GM19240 (cell line): ENCODE measurements around the gene TAMALIN.

Source experiments
- DNase-seq: peaks from one replicate; pipeline ENCODE4 v3.0.0; 2011; ENCODE audit warnings: low spot score; ENCODE audit not compliant: insufficient read length

TAMALIN gene

DNA sequence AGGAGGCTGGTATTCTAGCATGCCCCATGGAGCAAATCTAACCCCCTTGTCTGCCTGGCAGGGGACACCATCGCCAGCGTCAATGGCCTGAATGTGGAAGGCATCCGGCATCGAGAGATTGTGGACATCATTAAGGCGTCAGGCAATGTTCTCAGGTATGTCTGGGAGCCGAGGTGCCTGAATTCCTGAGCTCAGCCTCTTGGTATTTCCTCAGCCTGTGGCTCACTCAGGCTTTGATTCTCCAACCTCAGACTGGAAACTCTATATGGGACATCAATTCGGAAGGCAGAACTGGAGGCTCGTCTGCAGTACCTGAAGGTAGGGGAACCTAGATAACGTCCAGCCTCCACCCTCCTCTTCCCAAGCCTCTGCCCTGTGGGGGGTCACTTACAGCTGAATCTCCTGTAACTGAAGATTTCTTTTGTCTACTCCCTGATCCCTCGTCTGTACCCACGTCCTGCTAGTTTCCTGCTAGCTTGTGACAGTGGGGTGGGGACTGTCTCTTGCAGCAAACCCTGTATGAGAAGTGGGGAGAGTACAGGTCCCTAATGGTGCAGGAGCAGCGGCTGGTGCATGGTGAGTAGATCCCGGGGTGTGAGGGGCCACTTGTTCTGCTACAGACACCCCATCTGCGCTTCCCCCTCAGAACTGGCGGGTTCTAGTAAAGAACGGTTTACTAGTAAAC is 7.0 kb downstream of the TAMALIN start:
- DNase-seq, result no peak

DNA sequence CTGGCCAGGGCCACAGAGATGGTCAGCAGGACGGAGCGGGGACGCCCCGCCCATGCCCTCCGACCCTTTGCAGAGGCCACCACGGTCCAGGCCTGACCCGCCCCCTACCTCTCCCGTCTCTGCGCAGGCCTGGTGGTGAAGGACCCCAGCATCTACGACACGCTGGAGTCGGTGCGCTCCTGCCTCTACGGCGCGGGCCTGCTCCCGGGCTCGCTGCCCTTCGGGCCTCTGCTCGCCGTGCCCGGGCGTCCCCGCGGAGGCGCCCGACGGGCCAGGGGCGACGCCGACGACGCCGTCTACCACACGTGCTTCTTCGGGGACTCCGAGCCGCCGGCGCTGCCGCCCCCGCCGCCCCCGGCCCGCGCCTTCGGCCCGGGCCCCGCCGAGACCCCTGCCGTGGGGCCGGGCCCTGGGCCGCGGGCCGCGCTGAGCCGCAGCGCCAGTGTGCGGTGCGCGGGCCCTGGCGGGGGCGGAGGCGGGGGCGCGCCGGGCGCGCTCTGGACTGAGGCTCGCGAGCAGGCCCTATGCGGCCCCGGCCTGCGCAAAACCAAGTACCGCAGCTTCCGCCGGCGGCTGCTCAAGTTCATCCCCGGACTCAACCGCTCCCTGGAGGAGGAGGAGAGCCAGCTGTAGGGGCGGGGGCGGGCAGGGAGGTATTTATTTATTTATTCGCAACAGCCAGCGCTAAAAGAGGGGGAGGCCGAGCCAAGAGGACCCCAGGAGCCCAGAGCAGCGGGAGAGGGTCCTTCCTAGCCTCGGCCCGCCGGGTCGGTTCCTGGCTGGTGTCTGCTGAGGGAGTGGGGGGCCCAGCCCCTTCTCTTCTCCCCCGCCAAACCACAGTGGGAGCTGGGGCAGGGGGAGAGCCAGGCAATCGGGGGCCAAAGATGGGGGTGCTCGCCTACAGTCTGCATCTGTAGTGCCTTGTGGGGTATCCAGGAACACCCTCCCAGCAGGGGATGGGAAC is 8.1 kb downstream of the TAMALIN start:
- DNase-seq, result no peak

GRCh38 chr12:52015532-52016041 is 8.8 kb downstream of the TAMALIN start:
- DNase-seq, result no peak

DNA sequence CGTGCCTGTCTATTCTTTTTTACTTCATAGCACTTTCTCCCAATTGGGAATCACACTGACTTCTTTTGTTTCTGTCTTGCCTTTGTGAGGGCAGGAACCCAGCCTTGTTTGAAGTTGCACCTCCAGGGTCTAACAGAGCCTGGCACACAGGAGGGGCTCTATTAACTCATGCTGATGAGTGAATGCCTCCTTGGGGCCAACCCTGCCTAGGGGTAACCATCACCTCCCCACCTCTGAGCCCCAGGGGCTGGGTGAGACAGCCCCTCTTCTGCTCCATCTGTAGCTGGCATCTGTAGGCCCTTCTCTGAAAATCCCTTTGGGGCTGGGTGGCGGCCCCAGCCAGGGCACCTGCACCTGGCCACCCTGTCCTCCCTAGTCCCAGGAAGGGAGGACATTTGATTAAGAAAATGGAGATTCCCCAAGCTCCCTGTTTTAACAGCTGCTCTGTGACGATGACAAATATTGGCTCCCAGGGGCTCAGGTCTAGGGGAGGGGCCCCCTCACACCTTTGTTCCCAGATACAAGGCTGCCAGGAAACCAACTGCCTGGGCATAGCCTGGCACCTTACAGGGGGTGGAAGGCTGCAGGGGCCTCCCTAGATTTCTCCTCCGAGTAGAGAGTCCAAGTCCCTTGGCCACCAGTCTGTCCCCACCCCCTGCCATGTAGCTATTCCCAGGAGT is 11.8 kb downstream of the TAMALIN start:
- no peak for DNase-seq

DNA sequence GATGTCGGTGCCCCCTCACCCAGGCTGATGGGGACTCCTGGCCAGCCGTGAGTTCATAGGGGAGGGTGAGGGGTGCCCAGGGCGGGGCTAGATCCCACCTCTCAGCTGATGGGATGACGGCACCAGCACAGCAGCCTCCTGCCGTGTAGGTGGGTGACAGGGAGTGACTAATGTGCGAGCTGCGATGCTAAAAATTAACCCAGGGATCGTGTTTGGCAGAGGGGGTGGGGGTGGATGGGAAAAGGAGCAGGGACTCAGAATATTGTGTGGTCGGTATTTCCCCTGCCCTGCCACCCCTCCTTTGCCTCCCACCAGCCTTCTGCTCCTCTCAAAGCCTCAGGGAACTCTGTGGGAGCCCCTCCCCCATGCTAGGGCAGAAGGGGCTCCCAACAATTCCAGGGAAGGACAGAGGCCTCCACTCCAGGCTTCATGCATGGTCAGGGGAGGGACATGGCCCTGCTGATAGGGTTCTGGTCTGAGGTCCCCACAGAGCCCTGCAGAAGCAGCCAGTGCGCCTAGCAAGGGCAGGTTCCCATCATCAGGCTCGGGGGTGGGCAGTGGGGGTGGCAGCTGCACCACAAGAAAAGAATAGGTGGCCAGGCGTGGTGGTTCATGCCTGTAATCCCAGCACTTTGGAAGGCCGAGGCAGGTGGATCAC is 12.5 kb downstream of the TAMALIN start:
- no peak for DNase-seq

DNA sequence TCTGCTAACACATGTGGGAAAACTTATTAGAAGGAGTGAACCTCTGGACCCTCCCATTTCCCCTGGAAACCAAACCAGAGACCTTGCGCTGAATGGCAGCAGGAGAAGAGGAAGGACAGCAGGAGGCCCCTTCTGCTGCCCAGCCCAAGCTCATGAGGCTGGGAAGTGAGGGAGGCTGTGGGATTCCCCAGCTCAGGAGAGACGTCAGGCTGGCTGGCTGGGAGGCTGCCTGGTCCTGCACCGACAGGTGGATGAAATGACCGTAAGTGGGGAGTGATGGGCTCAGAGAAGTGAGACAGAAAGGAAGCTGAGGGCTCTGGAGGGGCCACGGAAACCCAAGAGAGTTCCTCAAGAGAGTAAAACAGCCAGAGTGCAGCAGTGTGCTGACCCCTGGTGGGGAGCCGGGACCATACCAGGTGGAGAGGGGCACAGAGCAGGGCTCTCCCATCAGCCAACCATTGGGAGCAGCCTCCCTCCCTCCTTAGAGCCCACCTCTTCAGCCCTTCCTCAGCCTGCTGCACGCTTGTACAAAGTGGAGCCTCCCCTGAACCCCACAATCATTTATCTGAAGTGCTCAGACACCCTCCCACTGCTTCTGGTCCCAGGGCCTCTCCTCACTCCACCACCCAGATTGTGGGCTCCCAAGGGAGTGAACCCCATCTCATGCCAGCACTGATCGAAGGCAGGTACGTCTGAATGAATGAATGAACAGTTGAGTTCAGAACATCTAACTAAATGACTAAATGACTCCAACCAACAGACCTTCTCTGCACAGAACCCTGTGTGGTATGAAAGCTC is 14.0 kb downstream of the TAMALIN start:
- DNase-seq, result no peak

DNA sequence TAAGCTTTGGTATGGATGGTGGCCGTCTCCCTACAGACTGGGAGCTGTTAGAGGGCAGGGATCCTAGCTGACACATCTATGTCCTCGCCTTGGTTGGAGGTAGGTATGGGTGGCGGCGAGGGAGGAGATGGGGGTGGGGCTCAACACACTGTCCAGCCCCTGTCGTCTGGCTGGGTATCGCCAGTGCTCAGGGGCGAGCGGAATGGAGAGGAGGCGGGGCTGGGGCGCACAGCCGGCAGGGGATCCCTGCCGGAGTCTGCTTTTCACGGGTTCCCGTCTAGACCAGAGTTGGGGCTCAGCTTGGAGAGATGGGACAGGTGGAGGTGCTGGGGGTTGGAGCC is 16.1 kb downstream of the TAMALIN start:
- DNase-seq, result no peak

- DNase-seq, result peak; percentile 89
Measured at GRCh38 chr12:52023182-52023975, 16.6 kb downstream of the TAMALIN start.

- no peak for DNase-seq
Measured at GRCh38 chr12:52023976-52024688, 17.4 kb downstream of the TAMALIN start.

- no peak for DNase-seq
Measured at GRCh38 chr12:52024845-52025230, 18.1 kb downstream of the TAMALIN start.

DNA sequence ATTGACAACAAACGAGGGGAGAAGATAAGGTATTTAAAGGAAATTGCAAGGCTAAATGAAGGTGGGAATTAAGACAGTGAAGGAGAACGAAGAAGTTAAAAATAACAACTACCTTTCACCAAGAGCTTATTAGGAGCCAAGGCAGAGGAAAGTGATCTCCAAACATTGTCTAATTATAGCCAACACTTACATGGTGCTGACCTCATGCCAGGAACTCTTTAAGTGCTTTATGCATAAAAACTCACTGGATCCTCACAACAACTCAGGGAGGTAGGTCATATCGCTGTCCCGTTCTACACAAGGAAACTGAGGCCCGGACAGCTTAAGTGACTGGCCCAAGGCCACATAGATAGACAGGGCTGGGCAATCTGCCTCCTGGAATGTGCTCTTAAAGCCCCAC is 19.5 kb downstream of the TAMALIN start:
- DNase-seq, result no peak

- no peak for DNase-seq
Measured at GRCh38 chr12:52027085-52027843, 20.5 kb downstream of the TAMALIN start.

DNA sequence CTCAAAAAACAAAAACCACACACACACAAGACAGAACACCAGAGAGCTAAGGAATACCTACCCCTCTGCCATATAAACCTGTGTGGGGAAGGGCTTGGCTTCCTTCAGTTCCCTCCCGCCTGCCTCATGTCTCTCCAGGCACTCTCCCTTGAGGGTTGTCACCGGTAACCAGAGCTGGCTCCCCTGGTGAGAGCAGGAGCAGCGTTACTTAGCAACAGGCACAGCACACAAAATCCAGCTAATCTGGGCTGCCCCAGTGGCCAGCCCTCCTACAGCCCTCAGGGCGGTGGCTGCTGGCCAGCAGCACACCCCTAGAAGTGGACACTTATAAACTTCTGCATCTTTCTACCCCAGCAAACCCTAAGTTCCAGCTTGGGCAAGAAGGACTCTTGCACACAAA is 22.9 kb downstream of the TAMALIN start:
- no peak for DNase-seq

- DNase-seq, result no peak
Measured at GRCh38 chr12:52032446-52032803, 25.7 kb downstream of the TAMALIN start.

DNA sequence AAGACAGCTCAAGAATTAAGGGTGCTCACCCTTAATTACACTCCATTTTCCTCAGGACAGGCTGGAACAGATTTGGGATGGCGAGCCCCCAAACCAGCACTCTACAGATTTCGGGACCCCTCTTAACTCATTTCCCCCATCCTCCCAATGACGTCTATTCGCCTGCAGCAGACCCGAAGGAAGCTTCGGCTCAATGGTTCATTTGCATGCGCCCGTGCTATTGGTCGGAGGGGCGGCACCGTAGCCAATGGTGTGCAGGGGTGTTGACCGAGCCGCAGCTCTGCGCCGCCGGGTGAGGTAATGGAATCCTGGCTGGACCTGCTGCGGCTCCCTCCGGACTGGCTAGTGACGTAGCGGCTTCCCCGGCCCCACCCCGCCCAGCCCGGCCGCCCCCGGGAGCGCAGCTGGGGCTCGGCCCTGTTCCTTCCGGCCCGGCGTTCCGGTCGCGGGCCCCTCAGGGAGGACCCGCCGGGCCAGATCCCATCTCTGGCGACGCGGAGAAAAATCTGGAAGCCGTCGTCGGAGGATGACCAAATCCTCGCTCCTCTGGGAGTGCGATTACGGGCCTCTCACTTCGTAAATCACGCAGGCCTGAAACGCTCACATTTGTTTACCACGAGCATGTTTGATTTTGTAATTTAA is 26.2 kb downstream of the TAMALIN start:
- peak; percentile 98 for DNase-seq

DNA sequence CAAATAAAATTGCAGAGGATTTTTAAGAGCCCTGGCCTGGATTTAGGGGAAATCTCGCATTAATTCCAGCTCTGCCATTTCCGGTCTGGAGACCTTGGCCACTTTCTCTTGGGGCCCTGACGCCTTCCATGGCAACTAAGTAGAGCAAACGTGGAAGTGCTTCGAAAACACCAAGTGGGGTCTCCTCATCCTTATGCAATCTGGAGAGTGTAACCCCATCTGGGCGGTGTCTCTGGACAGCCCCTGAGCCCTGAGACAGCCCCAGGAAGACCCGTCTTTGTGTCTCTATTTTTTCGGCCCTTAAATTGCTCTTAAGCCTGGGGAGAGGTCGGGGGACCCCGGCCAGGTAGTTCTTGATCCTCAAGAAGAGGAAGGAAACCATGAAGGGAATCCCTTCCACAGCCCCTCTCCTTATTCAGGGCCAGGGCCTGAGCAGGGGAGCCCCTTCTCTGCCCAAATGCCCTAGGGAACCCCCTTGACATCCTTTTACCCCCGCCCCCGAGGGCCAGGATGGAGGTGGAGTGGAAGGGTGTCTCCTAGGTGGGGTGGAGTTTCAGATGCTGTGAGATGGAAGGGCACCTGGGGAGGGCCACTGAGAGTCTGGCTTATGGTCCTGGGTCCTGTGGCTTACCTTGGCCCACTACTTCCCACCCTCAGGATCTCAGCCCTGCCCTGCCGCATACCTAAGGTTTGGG is 26.8 kb downstream of the TAMALIN start:
- DNase-seq, result no peak

DNA sequence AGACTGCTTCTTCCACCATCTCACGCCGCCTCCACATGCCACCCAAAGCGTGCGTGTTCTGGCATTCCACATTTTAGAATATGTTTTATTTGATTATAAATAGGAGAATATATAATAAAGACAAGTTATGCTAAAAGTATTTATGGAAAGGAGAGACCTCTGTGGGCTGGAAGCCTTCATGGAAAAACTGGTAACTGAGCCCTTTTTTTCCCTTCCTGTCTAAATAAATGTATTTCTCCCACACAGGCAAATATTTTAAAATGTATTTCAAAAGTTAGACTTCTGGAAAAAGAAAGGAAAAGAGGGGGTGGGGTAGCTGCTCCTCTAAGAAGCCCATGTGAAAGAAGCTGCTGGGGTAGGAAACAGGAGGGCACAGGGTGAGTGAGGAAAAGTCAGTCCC is 28.4 kb downstream of the TAMALIN start:
- DNase-seq, result no peak
